GM18526 (cell line): Measurements from ENCODE around the gene ACAD10.

Experiments used
- POLR2A ChIP-seq: IDR thresholded peaks from 3 replicates; pipeline ENCODE4 v1.6.1; 2011; ENCODE audit not compliant: insufficient read length; ENCODE audit errors: extremely low read depth

ACAD10 gene

GRCh38 chr12:111685811-111686573, at the start of gene ACAD10, which contains the start of gene BRAP:
TSS of gene ACAD10 (plus strand) at chr12:111686053. CDS start at chr12:111692710, 6,657 bp downstream.
TSS of gene BRAP (minus strand) at chr12:111685956. CDS start at chr12:111685792, 164 bp downstream.
- peak; percentile 97 for TF ChIP-seq POLR2A

GRCh38 chr12:111636209-111636945, 49.5 kb upstream of the ACAD10 start:
- TF ChIP-seq POLR2A, result no peak

GRCh38 chr12:111638556-111638955, 47.3 kb upstream of the ACAD10 start:
- no peak for TF ChIP-seq POLR2A

- no peak for TF ChIP-seq POLR2A
These were observed 45.3 kb upstream of the ACAD10 start for GRCh38 chr12:111640506-111640905.

- no peak for TF ChIP-seq POLR2A
These were observed 43.0 kb upstream of the ACAD10 start for GRCh38 chr12:111642681-111643426.

GRCh38 chr12:111643427-111643826, 42.4 kb upstream of the ACAD10 start:
- TF ChIP-seq POLR2A, result no peak

- TF ChIP-seq POLR2A, result no peak
These were observed 40.4 kb upstream of the ACAD10 start for GRCh38 chr12:111645433-111645832.

- TF ChIP-seq POLR2A, result no peak
These were observed 34.9 kb upstream of the ACAD10 start for GRCh38 chr12:111650912-111651311.

GRCh38 chr12:111653596-111653995, 32.3 kb upstream of the ACAD10 start:
- TF ChIP-seq POLR2A, result no peak

- TF ChIP-seq POLR2A, result no peak
These were observed 30.5 kb upstream of the ACAD10 start for GRCh38 chr12:111655356-111655755.

GRCh38 chr12:111656016-111656415, 29.8 kb upstream of the ACAD10 start:
- TF ChIP-seq POLR2A, result no peak

- no peak for TF ChIP-seq POLR2A
These were observed 21.4 kb upstream of the ACAD10 start for GRCh38 chr12:111664499-111664898.

GRCh38 chr12:111664961-111665865, 20.6 kb upstream of the ACAD10 start:
- TF ChIP-seq POLR2A, result no peak

- no peak for TF ChIP-seq POLR2A
These were observed 13.0 kb upstream of the ACAD10 start for GRCh38 chr12:111672822-111673381.
